Measurements from ENCODE around the gene BLOC1S4.
A peak's percentile ranks its signal among the peaks of the same experiment; 100 is the strongest.
"Not testable (repeated sequence)": the region's sequence is repeated elsewhere in the genome, so short reads cannot be mapped to it uniquely, and the experiment has no call there.

Gene BLOC1S4

GRCh38 chr4:6718932-6719610, 3.1 kb downstream of the BLOC1S4 start:
- DNase-seq (ENCODE audit: low spot score) = no peak

GRCh38 chr4:6719611-6720179, 3.7 kb downstream of the BLOC1S4 start:
- no peak for DNase-seq (ENCODE audit: low spot score)

GRCh38 chr4:6720202-6720699, 4.3 kb downstream of the BLOC1S4 start:
- peak; percentile 95 for DNase-seq (ENCODE audit: low spot score)

- DNase-seq (ENCODE audit: low spot score) = no peak
Observed at GRCh38 chr4:6721121-6721520, 5.1 kb downstream of the BLOC1S4 start.

GRCh38 chr4:6722891-6723290, 6.9 kb downstream of the BLOC1S4 start:
- no peak for DNase-seq (ENCODE audit: low spot score)

- DNase-seq (ENCODE audit: low spot score) = no peak
Observed at GRCh38 chr4:6723851-6724250, 7.9 kb downstream of the BLOC1S4 start.

GRCh38 chr4:6724421-6725111, 8.6 kb downstream of the BLOC1S4 start:
- DNase-seq (ENCODE audit: low spot score) = peak; percentile 73

GRCh38 chr4:6725427-6725961, 9.5 kb downstream of the BLOC1S4 start:
- DNase-seq (ENCODE audit: low spot score) = not testable (repeated sequence)

- no peak for DNase-seq (ENCODE audit: low spot score)
Observed at GRCh38 chr4:6727081-6727942, 11.3 kb downstream of the BLOC1S4 start.

GRCh38 chr4:6727943-6728250, 11.9 kb downstream of the BLOC1S4 start:
- no peak for DNase-seq (ENCODE audit: low spot score)

GRCh38 chr4:6728320-6729029, 12.5 kb downstream of the BLOC1S4 start:
- no peak for DNase-seq (ENCODE audit: low spot score)

- no peak for DNase-seq (ENCODE audit: low spot score)
Observed at GRCh38 chr4:6730603-6731317, 14.8 kb downstream of the BLOC1S4 start.

GRCh38 chr4:6731318-6731675, 15.3 kb downstream of the BLOC1S4 start:
- DNase-seq (ENCODE audit: low spot score) = no peak

GRCh38 chr4:6731780-6732179, 15.8 kb downstream of the BLOC1S4 start:
- DNase-seq (ENCODE audit: low spot score) = no peak

GRCh38 chr4:6732441-6733357, 16.7 kb downstream of the BLOC1S4 start:
- peak; percentile 83 for DNase-seq (ENCODE audit: low spot score)

- no peak for DNase-seq (ENCODE audit: low spot score)
Observed at GRCh38 chr4:6733358-6734164, 17.6 kb downstream of the BLOC1S4 start.

- no peak for DNase-seq (ENCODE audit: low spot score)
Observed at GRCh38 chr4:6734165-6734786, 18.3 kb downstream of the BLOC1S4 start.

GRCh38 chr4:6739920-6740319, 23.9 kb downstream of the BLOC1S4 start:
- DNase-seq (ENCODE audit: low spot score) = no peak

- no peak for DNase-seq (ENCODE audit: low spot score)
Observed at GRCh38 chr4:6740347-6740746, 24.4 kb downstream of the BLOC1S4 start.

Data from hepatic stellate cell (primary cell).